DND-41 (cell line): Measurements from ENCODE around the gene CSF2.

Source experiments
- CTCF ChIP-seq: IDR thresholded peaks from 2 replicates; pipeline ENCODE4 v1.5.1; 2012; ENCODE audit warnings: borderline replicate concordance, low read length, moderate library complexity, mild to moderate bottlenecking; ENCODE audit not compliant: poor library complexity, severe bottlenecking; ENCODE audit errors: extremely low read depth
- EZH2 ChIP-seq: IDR thresholded peaks from 3 replicates; pipeline ENCODE4 v1.6.1; 2012; ENCODE audit warnings: borderline replicate concordance, low read depth, mild to moderate bottlenecking, moderate library complexity, low read length, inconsistent platforms; ENCODE audit not compliant: severe bottlenecking

DNA sequence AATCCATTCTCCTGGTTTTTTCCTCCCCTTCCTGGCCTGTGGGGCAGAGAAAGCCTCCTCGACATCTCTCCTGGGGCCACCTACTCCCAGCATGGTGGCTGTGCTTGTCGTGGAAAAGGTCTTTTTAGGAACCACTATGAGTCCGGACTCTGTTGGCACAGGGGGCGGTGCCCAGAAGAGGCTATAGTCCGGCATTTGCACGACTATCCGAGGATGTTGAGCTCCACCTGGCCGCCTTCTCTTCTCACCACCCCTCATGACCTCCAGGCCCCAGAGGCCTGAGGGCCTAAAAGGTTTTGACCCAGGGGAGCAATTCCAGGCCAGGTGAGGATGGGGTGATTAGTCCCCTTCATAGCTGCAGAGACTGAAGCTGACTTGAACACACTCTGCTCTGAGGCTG lies 14.1 kb downstream of the CSF2 start:
- TF ChIP-seq CTCF (no peak), EZH2 (no peak)
